ENCODE measurements around the gene GID4. TPM values are rescaled to one million over a fixed set of nuclear protein-coding genes. Genes with fewer than 3 reads are reported as not detected.

GID4 gene
- total and polyA plus RNA-seq, 2 of the 13 experiments (the other 11 are each of a cell fraction or from before 2014, with no cell fraction given), result 4.3 to 6.1 TPM

GRCh38 chr17:18014006-18014405, 25.2 kb upstream of the GID4 start (continued):
- TF ChIP-seq ZIK1 (CRISPR knock-in tag; IDR thresholded peaks at IDR 0.05; ENCODE audit: borderline replicate concordance, low read depth) (no peak), NCOA1 (CRISPR knock-in tag; IDR thresholded peaks at IDR 0.05) (no peak), GATAD1 (CRISPR knock-in tag; IDR thresholded peaks at IDR 0.05) (no peak), ZNF703 (CRISPR knock-in tag; IDR thresholded peaks at IDR 0.05; ENCODE audit: borderline replicate concordance) (no peak), ZNF124 (CRISPR knock-in tag; IDR thresholded peaks at IDR 0.05) (no peak)

GRCh38 chr17:18015593-18015992, 23.6 kb upstream of the GID4 start:
- CTCF ChIA-PET (ENCODE audit: low intra/inter-chr PET ratio, low total read pairs), result no interaction called here
- no TSS peak for BruUV-seq (replicated peaks)

GRCh38 chr17:18016426-18016825, 22.8 kb upstream of the GID4 start:
- CTCF ChIA-PET (ENCODE audit: low intra/inter-chr PET ratio, low total read pairs), result no interaction called here
- in situ Hi-C loops (cut with HindIII; ENCODE audit: extremely low pct_ligation_motif_present, low pct_unique_long_range_greater_than_20kb) (loop anchor here (25.0 kb wide), 1 partner anchor 96 kb away; the partner anchor contains the start of gene MYO15A), intact Hi-C loops (cut with micrococcal nuclease; ENCODE audit: unreplicated experiment) (no loop called here)
- DNase-seq (ENCODE audit: low spot score), result no peak
- no peak overlapping the region for H2AFZ ChIP-seq (ENCODE audit: low read length)
- no peaks in the 10 kb centered on the region for H3K27me3 ChIP-seq (ENCODE audit: control insufficient read depth in 1 of 2, insufficient read depth in 2 of 2, low read length in 2 of 2)
- no peak for FAIRE-seq
- no peak overlapping the region for H3K27ac ChIP-seq (ENCODE audit: extremely low read length, insufficient read depth, low read length)
- H3K4me3 ChIP-seq (replicated peaks in 1 of 3; ENCODE audit: insufficient read depth in 1 of 3, low read depth in 2 of 3, low read length in 3 of 3), result no peak overlapping the region
- ATAC-seq, result no peak
- no peaks in the 10 kb centered on the region for H3K9me3 ChIP-seq (ENCODE audit: low read length)
- no peaks in the 10 kb centered on the region for H3K79me2 ChIP-seq (ENCODE audit: insufficient read depth, low read length)
- H3K4me1 ChIP-seq (ENCODE audit: insufficient read depth, low read length), result peaks cover 30% of the 10 kb centered on the region
- H3K36me3 ChIP-seq (replicated peaks in 1 of 2; ENCODE audit: control insufficient read depth in 1 of 2, insufficient read depth in 2 of 2, low read length in 2 of 2), result peaks cover 0 to 3% of the 10 kb centered on the region in 2 experiments; a peak in 3 of 5 replicates
- no TSS peak for BruUV-seq (replicated peaks)
- 92% methylated on average over 12 of the region's 12 CpGs for WGBS (ENCODE audit: low lambda C conversion rate)
- POLR2A ChIA-PET, result no interaction called here
- no peaks in the 10 kb centered on the region for H4K20me1 ChIP-seq (ENCODE audit: insufficient read depth, low read length)
- no peak overlapping the region for H3K4me2 ChIP-seq (ENCODE audit: low read depth, low read length)
- no peak overlapping the region for H3K9ac ChIP-seq (ENCODE audit: insufficient read depth, low read depth, low read length)
- no peak for TF ChIP-seq ZNF142 (CRISPR knock-in tag; IDR thresholded peaks at IDR 0.05)
- TF ChIP-seq ASH2L (IDR thresholded peaks at IDR 0.05; ENCODE audit: insufficient read length, low read depth, low read length), result no peak
- no peak for TF ChIP-seq PCBP1 (IDR thresholded peaks at IDR 0.05; ENCODE audit: borderline replicate concordance, low read depth, low read length)

More at GRCh38 chr17:18015593-18015992, 23.6 kb upstream of the GID4 start:
- no peaks in the 10 kb centered on the region for H3K79me2 ChIP-seq (ENCODE audit: insufficient read depth, low read length)
- 100% methylated on average over 5 of the region's 5 CpGs for WGBS (ENCODE audit: low lambda C conversion rate)
- FAIRE-seq (no peak), DNase-seq (ENCODE audit: low spot score) (no peak), ATAC-seq (no peak)
- no peaks in the 10 kb centered on the region for H4K20me1 ChIP-seq (ENCODE audit: insufficient read depth, low read length)
- H3K36me3 ChIP-seq (replicated peaks in 1 of 2; ENCODE audit: control insufficient read depth in 1 of 2, insufficient read depth in 2 of 2, low read length in 2 of 2), result peaks cover 0 to 3% of the 10 kb centered on the region in 2 experiments; a peak in 3 of 5 replicates
- H3K27ac ChIP-seq (ENCODE audit: extremely low read length, insufficient read depth, low read length), result no peak overlapping the region
- peaks cover 30% of the 10 kb centered on the region for H3K4me1 ChIP-seq (ENCODE audit: insufficient read depth, low read length)
- TF ChIP-seq FLYWCH1 (CRISPR knock-in tag; IDR thresholded peaks at IDR 0.05) (no peak), MEIS1 (CRISPR knock-in tag; IDR thresholded peaks at IDR 0.05; ENCODE audit: borderline replicate concordance) (no peak)
- no peaks in the 10 kb centered on the region for H3K27me3 ChIP-seq (ENCODE audit: control insufficient read depth in 1 of 2, insufficient read depth in 2 of 2, low read length in 2 of 2)
- no peak overlapping the region for H3K4me2 ChIP-seq (ENCODE audit: low read depth, low read length)
- no peak overlapping the region for H3K4me3 ChIP-seq (replicated peaks in 1 of 3; ENCODE audit: insufficient read depth in 1 of 3, low read depth in 2 of 3, low read length in 3 of 3)
- in situ Hi-C loops (cut with HindIII; ENCODE audit: extremely low pct_ligation_motif_present, low pct_unique_long_range_greater_than_20kb) (loop anchor here (25.0 kb wide), 1 partner anchor 97 kb away; the partner anchor contains the start of gene MYO15A), intact Hi-C loops (cut with micrococcal nuclease; ENCODE audit: unreplicated experiment) (no loop called here)
- H3K9ac ChIP-seq (ENCODE audit: insufficient read depth, low read depth, low read length), result no peak overlapping the region
- POLR2A ChIA-PET, result no interaction called here
- H3K9me3 ChIP-seq (ENCODE audit: low read length), result no peaks in the 10 kb centered on the region
- no peak overlapping the region for H2AFZ ChIP-seq (ENCODE audit: low read length)

All from HepG2 (cell line).